HCT116 (cell line): ENCODE results near the gene GRIK4.
A peak's percentile ranks its signal among the peaks of the same experiment; 100 is the strongest.

ENCODE experiments used
- ZBTB33 ChIP-seq: IDR thresholded peaks from 2 replicates; pipeline ENCODE4 v1.6.1; 2011; ENCODE audit warnings: mild to moderate bottlenecking, low read length, moderate library complexity; ENCODE audit not compliant: insufficient replicate concordance; ENCODE audit errors: extremely low read depth
- TF ChIP-seq, protein P1 (sequence below), 3 experiments: fragments of 200-600 bp in 1 of 3; sonication (generic) in 1 of 3; IDR thresholded peaks in 2 of 3; conservative IDR thresholded peaks in 1 of 3; 2 replicates each; pipeline ENCODE4 v1.5.1; 2012 to 2017; ENCODE audit warnings: low read depth in 2 of 3, low read length in 2 of 3, antibody characterized with exemption in 1 of 3, borderline replicate concordance in 1 of 3, control low read depth in 1 of 3, mild to moderate bottlenecking in 1 of 3, mixed read lengths in 1 of 3, mixed run types in 1 of 3, moderate library complexity in 1 of 3; ENCODE audit not compliant: insufficient read depth in 1 of 3

DNA sequence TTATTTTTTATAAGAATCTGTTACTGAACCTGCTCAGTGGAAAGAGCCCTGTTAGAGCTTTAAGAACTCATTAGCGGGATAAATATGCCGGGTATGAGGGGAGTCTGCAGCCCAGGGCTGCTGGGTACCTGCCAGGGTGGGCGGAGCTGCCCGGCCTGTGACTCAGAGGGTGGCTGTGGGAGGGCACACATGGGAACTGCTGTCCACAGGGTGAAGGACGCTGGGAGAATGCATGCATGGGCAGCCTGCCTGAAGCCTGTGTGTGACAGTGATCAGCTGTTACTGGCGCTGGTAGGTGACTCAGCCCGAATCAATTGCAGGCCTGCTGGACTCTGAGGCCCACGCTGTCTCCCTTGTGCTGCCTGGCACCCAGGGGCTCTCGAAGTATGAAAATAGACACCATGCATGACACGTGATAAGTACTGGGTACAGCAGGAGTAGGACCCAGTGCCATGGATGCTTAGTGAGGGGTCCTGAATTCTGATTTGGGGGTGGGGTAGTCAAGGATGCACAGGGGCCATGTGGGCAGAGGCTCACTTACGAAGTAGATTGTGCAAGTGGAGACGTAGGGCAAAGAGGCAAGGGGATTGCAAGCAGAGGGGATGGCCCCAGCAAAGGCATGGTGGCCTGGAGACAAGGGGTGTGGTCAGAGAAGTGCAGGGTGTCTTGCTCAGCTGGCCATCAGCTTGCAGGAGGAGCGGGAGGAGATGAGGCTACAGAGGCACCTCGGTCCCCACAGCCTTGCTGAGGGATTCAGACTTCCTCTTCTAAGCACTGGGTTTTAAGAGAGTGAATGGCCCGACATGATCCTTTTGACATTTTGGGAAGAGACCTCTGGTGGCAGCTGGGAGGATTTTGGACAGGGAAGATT lies 36.5 kb downstream of the GRIK4 start:
- TF ChIP-seq ZBTB33 = no peak
- TF ChIP-seq, protein P1, sequence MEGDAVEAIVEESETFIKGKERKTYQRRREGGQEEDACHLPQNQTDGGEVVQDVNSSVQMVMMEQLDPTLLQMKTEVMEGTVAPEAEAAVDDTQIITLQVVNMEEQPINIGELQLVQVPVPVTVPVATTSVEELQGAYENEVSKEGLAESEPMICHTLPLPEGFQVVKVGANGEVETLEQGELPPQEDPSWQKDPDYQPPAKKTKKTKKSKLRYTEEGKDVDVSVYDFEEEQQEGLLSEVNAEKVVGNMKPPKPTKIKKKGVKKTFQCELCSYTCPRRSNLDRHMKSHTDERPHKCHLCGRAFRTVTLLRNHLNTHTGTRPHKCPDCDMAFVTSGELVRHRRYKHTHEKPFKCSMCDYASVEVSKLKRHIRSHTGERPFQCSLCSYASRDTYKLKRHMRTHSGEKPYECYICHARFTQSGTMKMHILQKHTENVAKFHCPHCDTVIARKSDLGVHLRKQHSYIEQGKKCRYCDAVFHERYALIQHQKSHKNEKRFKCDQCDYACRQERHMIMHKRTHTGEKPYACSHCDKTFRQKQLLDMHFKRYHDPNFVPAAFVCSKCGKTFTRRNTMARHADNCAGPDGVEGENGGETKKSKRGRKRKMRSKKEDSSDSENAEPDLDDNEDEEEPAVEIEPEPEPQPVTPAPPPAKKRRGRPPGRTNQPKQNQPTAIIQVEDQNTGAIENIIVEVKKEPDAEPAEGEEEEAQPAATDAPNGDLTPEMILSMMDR (IDR thresholded peaks at IDR 0.05 in 2 of 3, conservative IDR thresholded peaks at IDR 0.05 in 1 of 3; ENCODE audit: borderline replicate concordance in 1 of 3, insufficient read depth in 1 of 3, low read depth in 2 of 3, low read length in 2 of 3) = peak in 2 of 3 experiments; percentile 15 to 37; a peak in 2 of 6 replicates
